ENCODE data around the gene RAD51B. TPM values are rescaled to one million over a fixed set of nuclear protein-coding genes. Genes with fewer than 3 reads are reported as not detected.

The RAD51B gene
- total RNA-seq, 1 donor from 2014 or later = 8.9 TPM

- no peak for DNase-seq (ENCODE audit: low read depth in 2 of 2)
Measured at GRCh38 chr14:68398370-68398769, 578.8 kb downstream of the RAD51B start.

- DNase-seq (ENCODE audit: low read depth in 2 of 2) = no peak
Measured at GRCh38 chr14:68399971-68400370, 580.4 kb downstream of the RAD51B start.

- no peak for DNase-seq (ENCODE audit: low read depth in 2 of 2)
Measured at GRCh38 chr14:68401317-68401716, 581.7 kb downstream of the RAD51B start.

GRCh38 chr14:68401855-68402254, 582.3 kb downstream of the RAD51B start:
- DNase-seq (ENCODE audit: low read depth in 2 of 2) = no peak

GRCh38 chr14:68402525-68403101, 583.0 kb downstream of the RAD51B start:
- DNase-seq (ENCODE audit: low read depth in 2 of 2) = no peak

GRCh38 chr14:68403191-68404145, 583.9 kb downstream of the RAD51B start:
- DNase-seq (ENCODE audit: low read depth in 2 of 2) = peak; percentile 52 to 90

GRCh38 chr14:68404146-68404527, 584.6 kb downstream of the RAD51B start:
- no peak for DNase-seq (ENCODE audit: low read depth in 2 of 2)

GRCh38 chr14:68404652-68405183, 585.1 kb downstream of the RAD51B start:
- DNase-seq (ENCODE audit: low read depth in 2 of 2) = peak in 1 of 2 donors; percentile 32

GRCh38 chr14:68405961-68406360, 586.4 kb downstream of the RAD51B start:
- DNase-seq (ENCODE audit: low read depth in 2 of 2) = peak in 1 of 2 donors; percentile 36

GRCh38 chr14:68407285-68407684, 587.7 kb downstream of the RAD51B start:
- DNase-seq (ENCODE audit: low read depth in 2 of 2) = no peak

GRCh38 chr14:68407825-68408224, 588.2 kb downstream of the RAD51B start:
- DNase-seq (ENCODE audit: low read depth in 2 of 2) = no peak

GRCh38 chr14:68408680-68409079, 589.1 kb downstream of the RAD51B start:
- peak in 1 of 2 donors; percentile 46 for DNase-seq (ENCODE audit: low read depth in 2 of 2)

- no peak for DNase-seq (ENCODE audit: low read depth in 2 of 2)
Measured at GRCh38 chr14:68409387-68409786, 589.8 kb downstream of the RAD51B start.

GRCh38 chr14:68412505-68413465, 593.2 kb downstream of the RAD51B start:
- no peak for DNase-seq (ENCODE audit: low read depth in 2 of 2)

GRCh38 chr14:68413509-68413908, 593.9 kb downstream of the RAD51B start:
- no peak for DNase-seq (ENCODE audit: low read depth in 2 of 2)

GRCh38 chr14:68414121-68414520, 594.5 kb downstream of the RAD51B start:
- no peak for DNase-seq (ENCODE audit: low read depth in 2 of 2)

- DNase-seq (ENCODE audit: low read depth in 2 of 2) = no peak
Measured at GRCh38 chr14:68416171-68416570, 596.6 kb downstream of the RAD51B start.

GRCh38 chr14:68417009-68417650, 597.6 kb downstream of the RAD51B start:
- no peak for DNase-seq (ENCODE audit: low read depth in 2 of 2)

- DNase-seq (ENCODE audit: low read depth in 2 of 2) = no peak
Measured at GRCh38 chr14:68418174-68419118, 598.9 kb downstream of the RAD51B start.

- no peak for DNase-seq (ENCODE audit: low read depth in 2 of 2)
Measured at GRCh38 chr14:68420350-68420749, 600.8 kb downstream of the RAD51B start.

Data from lung microvascular endothelial cell (primary cell).